ENCODE data around the gene ANKRD33B.
"Not testable (repeated sequence)": the region's sequence is repeated elsewhere in the genome, so short reads cannot be mapped to it uniquely, and the experiment has no call there.

The ANKRD33B gene

GRCh38 chr5:10617103-10617502, 53.2 kb downstream of the ANKRD33B start:
- no peak for DNase-seq (ENCODE audit: low read depth, low spot score)

- no peak for DNase-seq (ENCODE audit: low read depth, low spot score)
Measured at GRCh38 chr5:10618311-10618710, 54.4 kb downstream of the ANKRD33B start.

- no peak for DNase-seq (ENCODE audit: low read depth, low spot score)
Measured at GRCh38 chr5:10619649-10620048, 55.8 kb downstream of the ANKRD33B start.

- no peak for DNase-seq (ENCODE audit: low read depth, low spot score)
Measured at GRCh38 chr5:10620346-10620745, 56.5 kb downstream of the ANKRD33B start.

GRCh38 chr5:10621832-10622231, 58.0 kb downstream of the ANKRD33B start:
- no peak for DNase-seq (ENCODE audit: low read depth, low spot score)

GRCh38 chr5:10622810-10623209, 58.9 kb downstream of the ANKRD33B start:
- no peak for DNase-seq (ENCODE audit: low read depth, low spot score)

GRCh38 chr5:10623305-10623910, 59.5 kb downstream of the ANKRD33B start:
- DNase-seq (ENCODE audit: low read depth, low spot score) = no peak

- DNase-seq (ENCODE audit: low read depth, low spot score) = no peak
Measured at GRCh38 chr5:10624206-10624605, 60.3 kb downstream of the ANKRD33B start.

GRCh38 chr5:10624679-10625078, 60.8 kb downstream of the ANKRD33B start:
- DNase-seq (ENCODE audit: low read depth, low spot score) = no peak

- DNase-seq (ENCODE audit: low read depth, low spot score) = no peak
Measured at GRCh38 chr5:10625700-10626472, 62.0 kb downstream of the ANKRD33B start.

- no peak for DNase-seq (ENCODE audit: low read depth, low spot score)
Measured at GRCh38 chr5:10626473-10627013, 62.7 kb downstream of the ANKRD33B start.

- no peak for DNase-seq (ENCODE audit: low read depth, low spot score)
Measured at GRCh38 chr5:10627160-10627701, 63.4 kb downstream of the ANKRD33B start.

- no peak for DNase-seq (ENCODE audit: low read depth, low spot score)
Measured at GRCh38 chr5:10628601-10629000, 64.7 kb downstream of the ANKRD33B start.

- DNase-seq (ENCODE audit: low read depth, low spot score) = no peak
Measured at GRCh38 chr5:10629682-10630081, 65.8 kb downstream of the ANKRD33B start.

GRCh38 chr5:10630126-10630525, 66.3 kb downstream of the ANKRD33B start:
- no peak for DNase-seq (ENCODE audit: low read depth, low spot score)

- DNase-seq (ENCODE audit: low read depth, low spot score) = not testable (repeated sequence)
Measured at GRCh38 chr5:10630744-10631143, 66.9 kb downstream of the ANKRD33B start.

- DNase-seq (ENCODE audit: low read depth, low spot score) = no peak
Measured at GRCh38 chr5:10631316-10631996, 67.6 kb downstream of the ANKRD33B start.

- DNase-seq (ENCODE audit: low read depth, low spot score) = no peak
Measured at GRCh38 chr5:10632110-10632761, 68.4 kb downstream of the ANKRD33B start.

- DNase-seq (ENCODE audit: low read depth, low spot score) = no peak
Measured at GRCh38 chr5:10633271-10634049, 69.6 kb downstream of the ANKRD33B start.

- no peak for DNase-seq (ENCODE audit: low read depth, low spot score)
Measured at GRCh38 chr5:10634050-10634449, 70.2 kb downstream of the ANKRD33B start.

- no peak for DNase-seq (ENCODE audit: low read depth, low spot score)
Measured at GRCh38 chr5:10634562-10634961, 70.7 kb downstream of the ANKRD33B start.

All from smooth muscle cell of the brain vasculature (primary cell).